MM.1S (cell line): ENCODE data around the gene PANX3.

Source experiments
- DNase-seq: peaks from one replicate; pipeline ENCODE4 v3.0.0-alpha.2; 2015
- H2AFZ ChIP-seq: fragments of 300-600 bp; sonication (generic); 2 replicates; pipeline ENCODE4 v1.6.0; 2016; ENCODE audit warnings: antibody characterized with exemption, low read length
- H3F3A ChIP-seq: fragments of 300-600 bp; sonication (generic); 2 replicates; pipeline ENCODE4 v1.6.1; 2016; ENCODE audit warnings: mild to moderate bottlenecking, antibody characterized with exemption, low read length, moderate library complexity, mixed read lengths; ENCODE audit not compliant: insufficient read depth
- H3K27ac ChIP-seq: fragments of 300-600 bp; sonication (generic); 2 replicates; pipeline ENCODE4 v1.5.1; 2016; ENCODE audit warnings: mild to moderate bottlenecking, low read length
- H3K27me3 ChIP-seq: fragments of 300-600 bp; sonication (generic); replicated peaks from 2 replicates; pipeline ENCODE4 v1.6.0; 2016; ENCODE audit warnings: low read length; ENCODE audit not compliant: insufficient read depth
- H3K36me3 ChIP-seq: fragments of 300-600 bp; sonication (generic); replicated peaks from 2 replicates; pipeline ENCODE4 v1.6.1; 2016; ENCODE audit warnings: mild to moderate bottlenecking, low read length, mixed read lengths; ENCODE audit not compliant: insufficient read depth
- H3K4me1 ChIP-seq: fragments of 300-600 bp; sonication (generic); 2 replicates; pipeline ENCODE4 v1.6.1; 2016; ENCODE audit warnings: low read length, mixed read lengths
- H3K4me2 ChIP-seq: fragments of 300-600 bp; sonication (generic); 2 replicates; pipeline ENCODE4 v1.6.0; 2016; ENCODE audit warnings: low read depth, low read length
- H3K4me3 ChIP-seq: fragments of 300-600 bp; sonication (generic); 2 replicates; pipeline ENCODE4 v1.5.1; 2016; ENCODE audit warnings: low read length, mixed read lengths
- H3K79me2 ChIP-seq: fragments of 300-600 bp; sonication (generic); 2 replicates; pipeline ENCODE4 v1.6.1; 2016; ENCODE audit warnings: mixed run types, low read length, mixed read lengths
- H3K9ac ChIP-seq: fragments of 300-600 bp; sonication (generic); 2 replicates; pipeline ENCODE4 v1.6.1; 2016; ENCODE audit warnings: low read length, mixed read lengths
- H3K9me2 ChIP-seq: fragments of 300-600 bp; sonication (generic); replicated peaks from 2 replicates; pipeline ENCODE4 v1.6.1; 2016; ENCODE audit warnings: mild to moderate bottlenecking, low read length, mixed read lengths; ENCODE audit not compliant: insufficient read depth
- H3K9me3 ChIP-seq: fragments of 300-600 bp; sonication (generic); replicated peaks from 2 replicates; pipeline ENCODE4 v1.6.1; 2016; ENCODE audit warnings: mild to moderate bottlenecking, low read length, mixed read lengths; ENCODE audit not compliant: insufficient read depth
- H4K20me1 ChIP-seq: fragments of 300-600 bp; sonication (generic); 2 replicates; pipeline ENCODE4 v1.6.1; 2016; ENCODE audit warnings: mild to moderate bottlenecking, low read length, moderate library complexity, mixed read lengths; ENCODE audit not compliant: insufficient read depth
- CTCF ChIP-seq: fragments of 300-600 bp; sonication (generic); IDR thresholded peaks from 2 replicates; pipeline ENCODE4 v1.5.1; 2016; ENCODE audit warnings: antibody characterized with exemption, low read length, mixed read lengths
- EZH2 ChIP-seq: fragments of 300-600 bp; sonication (generic); optimal IDR thresholded peaks from 2 replicates; pipeline ENCODE3; 2017; ENCODE audit warnings: low read depth, mild to moderate bottlenecking, antibody characterized with exemption, low read length, mixed read lengths
- EZH2phosphoT487 ChIP-seq: fragments of 300-600 bp; sonication (generic); IDR thresholded peaks from 2 replicates; pipeline ENCODE4 v1.6.1; 2018; ENCODE audit warnings: antibody characterized with exemption, low read length

PANX3 gene

GRCh38 chr11:124622531-124623451, 11.6 kb downstream of the PANX3 start, which contains the start of gene TBRG1:
Gene TBRG1 (plus strand): TSS chr11:124622864. CDS start chr11:124623084, 220 bp downstream.
- Histone ChIP-seq H3K9me2 (no peaks in the 10 kb centered on the region), H3K9ac (peak within 1 kb of the TSS; percentile 90), H3K9me3 (no peaks in the 10 kb centered on the region), H3K79me2 (peaks cover 38% of the 10 kb centered on the region), H3F3A (no peaks in the 10 kb centered on the region), H3K27ac (peak within 1 kb of the TSS; percentile 70; the same call in 1 of the 2 replicates), H3K36me3 (0 out of 2 replicates have a peak, but pooled peaks cover 6% of the 10 kb centered on the region), H3K4me2 (peak within 1 kb of the TSS; percentile 98), H4K20me1 (no peaks in the 10 kb centered on the region), H3K27me3 (no peaks in the 10 kb centered on the region), H3K4me3 (peak within 1 kb of the TSS; percentile 97), H3K4me1 (peaks cover 11% of the 10 kb centered on the region), H2AFZ (peak within 1 kb of the TSS; percentile 100)
- peak; percentile 83 for DNase-seq
- no peak for TF ChIP-seq EZH2phosphoT487
- TF ChIP-seq CTCF = no peak

- TF ChIP-seq EZH2 = no peak
- TF ChIP-seq CTCF = no peak
- no peak for TF ChIP-seq EZH2phosphoT487
- H3K27me3 ChIP-seq = no peaks in the 10 kb centered on the region
- H3K9ac ChIP-seq = peak overlapping the region; percentile 90; the same call in 1 of the 2 replicates
- H4K20me1 ChIP-seq = no peaks in the 10 kb centered on the region
- no peak for DNase-seq
- peaks cover 38% of the 10 kb centered on the region for H3K79me2 ChIP-seq
- peak overlapping the region; percentile 97 for H3K4me3 ChIP-seq
- H3K4me1 ChIP-seq = peaks cover 11% of the 10 kb centered on the region
- peak overlapping the region; percentile 98 for H3K4me2 ChIP-seq
- 0 out of 2 replicates have a peak, but pooled peaks cover 6% of the 10 kb centered on the region for H3K36me3 ChIP-seq
- H3K27ac ChIP-seq = no peak overlapping the region
- H2AFZ ChIP-seq = no peak overlapping the region
- H3K9me2 ChIP-seq = no peaks in the 10 kb centered on the region
- no peaks in the 10 kb centered on the region for H3K9me3 ChIP-seq
- no peaks in the 10 kb centered on the region for H3F3A ChIP-seq
Observed at GRCh38 chr11:124623861-124624525, 12.8 kb downstream of the PANX3 start.

- Histone ChIP-seq H4K20me1 (no peaks in the 10 kb centered on the region), H3K9ac (no peak overlapping the region), H3F3A (no peaks in the 10 kb centered on the region), H3K4me1 (peaks cover 11% of the 10 kb centered on the region), H3K79me2 (peaks cover 38% of the 10 kb centered on the region), H3K4me2 (no peak overlapping the region), H3K9me3 (no peaks in the 10 kb centered on the region), H3K4me3 (no peak overlapping the region), H3K36me3 (0 out of 2 replicates have a peak, but pooled peaks cover 11% of the 10 kb centered on the region), H2AFZ (no peak overlapping the region), H3K27ac (no peak overlapping the region), H3K27me3 (no peaks in the 10 kb centered on the region), H3K9me2 (no peaks in the 10 kb centered on the region)
- TF ChIP-seq EZH2phosphoT487 = no peak
- TF ChIP-seq CTCF = no peak
- no peak for TF ChIP-seq EZH2
- no peak for DNase-seq
Observed at GRCh38 chr11:124625504-124626168, 14.4 kb downstream of the PANX3 start.
